Measurements from ENCODE around the gene ZNF593.

ZNF593 gene

DNA sequence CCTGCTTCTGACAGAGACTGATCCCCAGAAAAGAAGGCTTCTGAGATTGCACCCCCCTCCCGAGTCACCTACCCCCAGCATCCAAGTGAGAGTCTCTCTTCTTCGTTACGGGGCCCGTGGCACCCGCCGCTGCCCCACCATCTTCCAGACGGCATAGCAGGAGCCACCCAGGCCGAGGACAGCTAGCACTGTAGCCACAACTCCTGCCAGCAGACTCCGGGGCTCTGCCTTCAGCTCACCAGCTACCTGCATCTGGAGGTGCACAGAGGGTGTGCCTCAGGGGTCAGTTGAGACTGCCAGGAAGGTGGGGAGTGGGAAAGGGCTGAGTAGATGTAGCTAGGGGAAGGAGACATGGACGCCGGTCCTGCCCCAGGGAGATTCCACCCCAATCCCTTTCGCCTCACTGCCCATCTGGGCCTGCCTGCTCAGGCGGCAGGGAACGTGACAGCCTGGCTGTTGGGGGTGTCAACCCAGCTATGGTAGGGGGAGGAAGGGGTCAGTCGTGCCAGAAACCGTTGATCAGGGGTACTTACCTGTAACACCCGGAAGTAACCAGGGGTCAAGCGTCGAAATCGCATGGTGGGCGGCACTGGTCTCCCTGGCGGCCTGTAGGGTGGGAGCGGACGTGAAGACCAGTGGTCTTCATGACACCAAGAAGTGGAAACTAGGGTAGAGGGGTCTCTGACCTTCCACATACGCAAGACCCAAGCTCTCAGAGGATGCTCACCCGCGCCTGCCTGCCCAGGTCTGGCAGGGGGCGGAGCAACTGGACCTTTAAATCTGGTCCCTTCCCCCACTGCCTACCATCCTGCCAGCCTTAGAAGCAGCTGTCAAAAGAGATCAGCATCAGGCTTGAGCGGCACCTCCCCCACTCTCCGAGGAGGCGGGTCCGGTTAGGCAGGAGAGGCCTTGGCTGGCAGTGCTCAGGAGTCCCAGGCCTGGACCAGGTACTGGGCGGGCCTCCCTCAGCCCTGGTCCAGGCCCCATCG, 1.7 kb downstream of the ZNF593 start, which contains the start of gene ZNF593OS:
TSS of gene ZNF593OS (minus strand) at position 749 of the 989 bp plus-strand sequence. CDS start at position 578, 171 bp downstream.
- no peak for DNase-seq

DNA sequence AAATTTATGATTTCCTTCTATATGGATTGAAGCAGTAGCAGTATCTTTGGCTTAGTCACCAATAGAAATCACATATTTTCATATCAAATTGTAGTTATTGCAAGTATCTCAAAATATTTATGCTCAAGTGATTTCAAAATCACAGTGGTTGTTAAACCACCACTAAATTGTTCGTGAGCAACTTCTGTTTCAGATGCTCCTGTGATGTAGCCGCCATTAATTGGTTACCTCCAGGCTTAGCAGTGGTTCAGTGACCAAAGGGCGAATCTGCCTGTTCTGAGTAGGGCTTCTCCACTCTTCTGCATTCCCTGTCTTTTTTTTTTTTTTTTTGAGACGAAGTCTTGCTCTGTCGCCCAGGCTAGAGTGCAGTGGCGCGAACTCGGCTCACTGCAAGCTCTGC, 5.6 kb downstream of the ZNF593 start:
- no peak for DNase-seq

DNA sequence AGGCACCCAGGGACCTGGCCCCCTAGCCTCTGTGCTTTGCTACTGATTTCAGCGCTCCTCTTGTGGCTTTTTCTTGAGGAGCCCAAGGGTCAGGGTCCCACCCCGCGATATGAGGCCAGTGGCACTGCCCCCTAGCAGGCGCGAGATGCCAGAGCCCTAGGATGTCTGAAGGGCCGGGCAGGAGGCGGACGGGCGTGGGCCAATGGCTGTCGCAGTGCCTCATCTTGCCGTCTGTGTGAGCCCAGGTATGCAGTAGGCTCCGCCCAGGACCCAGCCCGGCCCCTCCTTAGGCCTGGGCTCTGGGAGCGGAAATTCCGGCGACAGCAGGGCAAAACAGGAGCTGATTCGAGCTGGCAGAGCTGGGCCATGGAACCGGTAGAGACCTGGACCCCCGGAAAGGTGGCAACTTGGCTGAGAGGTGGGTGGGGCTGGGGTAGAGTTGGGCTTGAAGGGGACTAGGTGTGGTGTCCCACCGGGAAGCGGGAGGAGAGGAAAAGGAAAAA, 7.5 kb downstream of the ZNF593 start, which contains the start of gene CNKSR1:
TSS of gene CNKSR1 (plus strand) at position 310 of the 503 bp plus-strand sequence. CDS start at position 367, 57 bp downstream.
- DNase-seq, result no peak

DNA sequence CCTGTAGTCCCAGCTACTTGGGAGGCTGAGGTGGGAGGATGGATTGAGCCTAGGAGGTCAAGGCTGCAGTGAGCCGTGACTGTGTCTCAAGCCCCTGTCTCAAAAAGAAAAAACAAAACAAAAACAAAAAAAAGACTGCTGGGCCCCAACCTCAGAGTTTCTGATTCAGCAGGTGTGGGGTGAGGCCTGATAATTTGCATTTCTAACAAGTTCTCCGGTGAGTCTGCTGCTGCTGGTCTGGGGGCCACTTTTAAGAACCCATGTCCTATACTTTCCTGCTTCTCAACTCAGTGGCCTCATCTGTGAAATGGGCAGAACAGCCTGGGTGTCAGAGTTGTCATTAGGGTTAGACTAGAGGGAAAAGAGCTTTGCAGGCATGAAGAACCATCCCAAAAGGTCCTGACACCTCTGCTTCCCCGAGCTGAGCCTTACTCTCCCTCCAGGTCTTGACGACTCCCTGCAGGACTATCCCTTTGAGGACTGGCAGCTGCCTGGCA, 10.3 kb downstream of the ZNF593 start:
- DNase-seq, result no peak

DNA sequence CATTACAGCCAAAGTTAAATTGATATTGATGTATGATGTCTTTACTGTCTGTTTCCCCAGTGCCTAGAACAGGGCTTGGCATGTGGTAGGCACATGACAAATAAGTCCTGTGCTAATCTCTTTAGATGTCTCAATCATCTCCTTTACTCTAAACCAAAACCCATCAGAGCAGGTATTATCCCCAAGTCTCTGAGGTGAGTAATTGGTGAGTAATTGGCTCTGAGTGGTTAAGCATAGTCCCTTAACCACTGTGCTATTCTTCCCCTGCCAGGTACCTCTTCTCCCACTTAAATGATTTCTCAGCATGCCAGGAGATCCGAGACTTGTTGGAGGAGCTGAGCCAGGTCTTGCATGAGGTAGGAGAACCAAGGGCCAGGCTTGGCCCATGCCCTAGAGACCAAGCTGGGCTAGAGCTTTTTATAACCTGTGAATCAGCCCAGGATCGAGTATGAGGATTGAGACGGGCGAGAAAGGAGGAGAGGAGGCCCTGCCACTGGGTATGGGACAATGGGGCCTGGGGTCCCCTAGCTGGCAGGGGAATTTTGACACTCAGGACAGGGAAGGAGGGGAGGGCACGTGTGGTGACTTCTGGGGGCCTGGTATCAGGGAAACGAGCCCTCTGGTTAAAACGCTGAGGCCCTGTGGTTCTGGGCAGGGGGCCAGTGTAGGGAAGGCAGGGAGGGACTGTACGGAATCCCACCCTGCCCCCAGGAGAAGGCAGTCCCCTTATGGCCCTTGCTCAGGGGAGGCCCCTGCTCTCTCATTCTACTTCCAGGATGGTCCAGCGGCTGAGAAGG, 12.1 kb downstream of the ZNF593 start:
- no peak for DNase-seq

DNA sequence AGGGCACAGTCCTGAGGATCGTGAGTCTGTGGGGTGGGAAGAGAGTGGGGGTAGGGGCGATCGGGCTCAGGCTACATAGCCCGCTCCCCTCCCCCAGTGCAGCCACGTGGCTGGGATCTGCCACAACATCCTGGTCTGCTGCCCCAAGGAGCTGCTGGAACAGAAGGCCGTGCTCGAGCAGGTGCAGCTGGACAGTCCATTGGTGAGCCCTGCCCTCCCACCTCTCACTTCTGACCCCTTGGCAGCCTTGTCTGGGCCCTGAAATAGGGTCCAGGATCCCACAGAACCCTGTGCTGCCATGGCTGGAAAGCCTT, 12.6 kb downstream of the ZNF593 start:
- no peak for DNase-seq

DNA sequence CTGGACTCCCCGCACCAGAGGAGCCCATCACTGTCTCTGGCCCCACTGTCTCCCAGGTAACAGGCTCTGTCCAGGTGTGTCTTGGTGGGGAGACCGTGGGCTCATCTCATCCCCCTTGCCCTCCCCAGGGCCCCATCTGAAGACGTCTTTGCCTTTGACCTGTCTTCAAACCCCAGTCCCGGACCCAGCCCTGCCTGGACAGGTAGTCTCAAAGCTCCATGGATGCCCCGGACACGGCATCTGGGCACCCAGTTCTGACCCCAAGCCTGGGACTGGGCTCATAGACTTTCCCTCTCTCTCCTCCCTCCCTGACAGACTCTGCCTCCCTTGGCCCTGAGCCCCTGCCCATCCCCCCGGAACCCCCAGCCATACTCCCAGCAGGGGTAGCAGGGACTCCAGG, 14.4 kb downstream of the ZNF593 start:
- no peak for DNase-seq

DNA sequence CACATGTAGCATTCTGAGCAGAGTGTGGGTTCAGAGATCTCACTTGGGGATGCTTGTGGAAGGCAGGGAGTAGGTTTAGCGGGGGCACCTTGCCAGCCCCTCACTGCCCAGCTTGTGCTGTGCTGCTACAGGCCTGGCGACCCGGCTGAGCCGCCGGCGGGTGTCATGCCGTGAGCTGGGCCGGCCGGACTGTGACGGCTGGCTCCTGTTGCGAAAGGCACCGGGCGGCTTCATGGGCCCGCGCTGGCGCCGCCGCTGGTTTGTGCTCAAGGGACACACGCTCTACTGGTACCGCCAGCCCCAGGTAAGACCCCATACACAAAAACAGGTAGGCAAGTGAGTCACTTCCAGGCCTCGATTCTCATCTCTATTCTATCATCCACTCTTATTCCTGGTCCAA, 15.2 kb downstream of the ZNF593 start:
- DNase-seq, result no peak

DNA sequence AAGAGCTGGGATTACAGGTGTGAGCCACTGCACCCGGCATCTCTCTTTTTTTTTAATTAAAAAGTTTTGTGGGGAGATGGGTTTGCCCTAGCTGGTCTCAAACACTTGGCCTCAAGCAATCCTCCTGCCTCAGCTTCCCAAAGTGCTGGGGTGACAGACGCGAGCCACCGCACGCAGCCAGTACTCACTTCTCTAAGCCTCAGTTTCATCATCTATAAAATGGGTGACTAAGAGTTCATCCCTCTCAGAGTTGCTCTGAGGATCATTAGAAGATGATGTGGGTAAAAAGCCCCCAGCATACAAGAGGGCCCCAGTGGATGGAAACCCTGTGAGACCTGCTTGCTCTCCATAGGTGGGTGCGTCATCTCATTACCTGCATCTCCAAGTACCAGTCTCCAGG, 18.2 kb downstream of the ZNF593 start:
- DNase-seq, result no peak

DNA sequence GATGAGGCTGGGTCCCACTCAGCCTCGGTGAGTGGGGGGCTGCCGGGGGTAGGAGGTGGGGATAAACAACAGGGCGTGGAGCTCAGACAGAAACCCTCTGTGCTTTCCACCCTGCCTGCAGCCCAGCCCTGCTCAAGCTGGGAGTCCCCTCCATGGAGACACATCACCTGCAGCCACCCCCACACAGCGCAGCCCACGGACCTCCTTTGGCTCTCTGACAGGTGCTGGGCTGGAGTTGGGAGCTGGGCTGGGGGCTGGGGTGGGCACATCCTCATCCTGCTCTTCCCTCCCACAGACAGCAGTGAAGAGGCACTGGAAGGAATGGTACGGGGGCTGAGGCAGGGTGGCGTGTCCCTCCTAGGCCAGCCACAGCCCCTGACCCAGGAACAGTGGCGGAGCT, 18.8 kb downstream of the ZNF593 start:
- DNase-seq, result no peak

DNA sequence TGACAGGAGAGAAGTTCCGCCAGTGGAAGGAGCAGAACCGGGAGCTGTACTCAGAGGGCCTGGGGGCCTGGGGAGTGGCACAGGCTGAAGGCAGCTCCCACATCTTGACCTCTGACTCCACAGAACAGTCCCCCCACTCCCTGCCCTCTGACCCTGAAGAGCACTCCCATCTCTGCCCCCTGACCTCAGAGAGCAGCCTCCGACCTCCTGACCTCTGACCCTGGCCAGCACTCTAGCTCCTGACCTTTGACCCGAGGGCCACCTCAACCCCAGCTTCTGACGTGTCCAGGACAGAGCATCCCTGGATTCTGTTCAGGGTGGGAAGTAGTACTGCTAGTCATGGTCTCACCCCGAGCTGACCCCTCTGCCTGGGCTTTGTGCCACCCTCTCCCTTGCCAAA, 19.6 kb downstream of the ZNF593 start:
- DNase-seq, result no peak

DNA sequence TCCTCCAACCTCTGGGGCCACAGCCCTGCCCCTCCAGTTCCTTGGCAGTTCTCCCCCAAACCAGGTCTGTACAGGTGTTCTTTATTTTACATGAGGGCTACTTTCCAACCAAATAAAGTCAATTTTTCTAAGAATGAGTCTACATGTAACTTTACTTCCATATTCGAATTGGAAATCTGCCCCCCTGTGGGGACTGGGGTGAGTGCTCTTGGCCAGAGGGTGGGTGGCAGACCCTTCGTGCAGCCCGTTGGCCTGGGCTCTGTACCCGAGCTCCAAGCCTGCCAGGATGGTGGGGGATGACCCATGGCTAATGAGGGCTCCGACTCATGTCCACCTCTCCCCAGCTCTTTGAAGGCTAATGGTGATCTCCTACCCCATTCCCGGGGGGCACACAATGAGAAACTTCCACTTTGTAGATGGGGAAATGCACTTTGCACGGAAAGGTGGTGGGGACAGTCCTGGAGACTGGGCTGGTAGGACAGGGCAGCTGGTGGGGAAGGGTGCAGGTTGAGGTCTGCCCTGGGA, 20.1 kb downstream of the ZNF593 start:
- no peak for DNase-seq

DNA sequence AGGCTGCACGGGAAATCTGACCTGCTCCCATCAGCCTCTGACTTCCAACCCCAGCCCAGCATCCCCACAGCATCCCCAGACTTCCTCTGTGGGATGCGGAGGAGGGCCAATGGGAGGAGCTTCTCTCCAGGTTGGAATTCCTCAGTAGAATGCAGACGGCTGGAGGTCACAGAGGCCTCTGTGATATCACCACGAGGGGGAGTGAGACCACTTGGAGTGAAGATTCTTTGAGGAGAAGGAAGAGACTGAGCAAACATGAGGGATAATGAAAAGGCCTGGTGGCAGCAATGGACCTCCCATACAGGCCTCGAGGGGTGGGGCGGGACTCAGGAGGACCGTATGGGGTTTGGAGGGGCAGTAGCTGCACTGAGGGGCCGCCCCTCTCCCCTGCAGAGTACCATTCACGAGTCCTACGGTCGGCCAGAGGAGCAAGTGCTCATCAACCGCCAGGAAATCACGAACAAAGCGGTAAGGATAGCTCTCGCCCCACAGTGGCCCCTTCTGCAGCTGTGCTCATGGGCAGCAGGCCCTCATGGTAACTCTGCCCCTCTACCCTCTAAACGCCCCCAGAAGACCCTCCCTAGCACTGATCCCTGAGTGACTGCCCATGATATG, 20.8 kb downstream of the ZNF593 start, which contains the start of gene CATSPER4:
TSS of gene CATSPER4 (plus strand) at position 230 of the 615 bp plus-strand sequence. CDS start at position 256, 26 bp downstream.
- DNase-seq, result peak; percentile 45

DNA sequence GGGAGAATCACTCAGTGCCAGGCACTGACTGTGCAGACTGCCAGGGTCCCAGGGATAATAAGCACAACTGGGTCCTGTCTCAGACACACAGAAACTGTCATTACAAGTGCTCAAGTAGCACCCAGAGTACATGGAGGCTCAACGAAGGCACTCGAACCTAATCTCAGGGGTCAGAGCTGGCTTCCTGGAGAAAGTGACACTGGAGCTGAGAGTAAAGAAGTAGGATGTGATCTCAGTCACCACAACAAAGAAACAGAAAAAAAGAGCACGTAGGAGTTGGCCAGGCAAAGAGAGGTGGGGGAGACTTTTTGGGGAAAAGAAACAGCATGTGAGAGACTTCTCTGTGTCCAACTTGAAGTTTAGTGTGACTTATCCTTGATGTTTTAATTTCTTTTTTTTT, 22.0 kb downstream of the ZNF593 start:
- no peak for DNase-seq

DNA sequence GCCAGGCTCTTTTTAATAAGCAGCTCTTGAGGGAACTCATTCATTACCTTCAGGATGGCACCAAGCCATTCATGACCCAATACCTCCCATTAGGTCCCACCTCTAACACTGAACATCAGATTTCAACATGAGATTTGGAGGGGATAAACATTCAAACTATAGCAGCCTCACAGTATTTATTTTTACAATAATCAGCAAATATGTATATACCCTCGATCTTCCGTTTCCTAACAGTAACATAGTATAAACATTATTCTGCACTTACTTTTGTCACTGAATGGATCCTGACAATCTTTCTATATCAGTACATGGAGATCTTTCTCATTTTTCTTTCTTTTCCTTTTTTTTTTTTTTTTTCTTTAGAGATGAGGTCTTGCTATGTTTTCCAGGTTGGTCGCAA, 26.1 kb downstream of the ZNF593 start:
- DNase-seq, result no peak

DNA sequence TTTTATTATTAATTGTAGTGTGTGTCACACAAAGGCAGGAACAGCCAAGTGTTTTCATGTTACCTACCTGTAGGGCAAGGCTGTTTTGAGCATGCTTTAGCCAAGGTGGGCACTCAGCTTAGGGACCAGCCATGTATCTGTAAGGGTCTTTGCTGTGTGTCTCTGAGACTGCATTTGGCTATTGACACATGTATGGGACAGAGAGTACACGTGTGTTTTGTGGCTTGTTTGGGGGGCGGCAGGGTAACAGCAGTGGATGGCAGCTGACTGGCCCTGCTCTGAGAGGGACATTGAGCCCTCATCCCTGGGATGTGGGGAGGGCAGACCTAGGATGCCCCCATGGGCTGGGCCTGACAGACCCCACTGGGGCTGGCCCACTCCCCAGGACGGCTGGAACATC, 27.6 kb downstream of the ZNF593 start:
- no peak for DNase-seq

DNA sequence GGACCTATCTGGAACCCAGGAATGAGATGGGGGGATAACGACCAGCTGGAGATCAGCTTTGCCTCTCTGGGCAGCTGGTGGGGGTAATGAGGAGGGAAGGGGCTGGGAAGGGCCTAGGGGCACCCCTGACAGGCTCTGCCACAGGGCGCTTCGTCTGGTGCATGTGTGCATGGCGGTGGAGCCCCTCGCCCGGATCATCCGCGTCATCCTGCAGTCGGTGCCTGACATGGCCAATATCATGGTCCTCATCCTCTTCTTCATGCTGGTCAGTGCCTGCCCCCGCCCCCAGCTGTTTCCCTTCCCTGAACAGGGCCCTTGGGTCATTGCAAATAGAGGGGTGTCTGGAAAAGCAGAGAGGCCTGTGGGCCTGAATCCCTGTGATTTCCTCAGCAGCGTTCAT, 28.1 kb downstream of the ZNF593 start:
- DNase-seq, result no peak

DNA sequence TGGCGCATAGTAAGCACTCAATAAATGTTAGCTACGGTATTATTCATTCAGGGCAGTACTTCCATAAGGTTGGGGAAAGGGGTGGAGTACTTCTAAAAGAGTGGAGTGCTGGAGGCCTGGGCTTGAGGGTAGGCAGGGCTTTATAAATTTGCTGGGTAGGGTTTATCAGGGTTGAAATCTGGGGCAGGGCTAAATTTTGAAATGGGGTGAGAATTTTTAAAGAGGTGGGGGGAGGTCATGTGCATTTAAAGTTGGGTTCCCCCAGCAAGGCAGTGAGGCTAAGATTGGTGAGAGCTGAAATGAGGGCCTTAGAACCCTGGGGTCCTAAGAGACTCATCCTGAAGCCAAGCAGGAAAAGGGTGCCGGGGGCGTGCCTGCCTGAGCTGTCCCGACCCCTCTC, 30.7 kb downstream of the ZNF593 start:
- no peak for DNase-seq

DNA sequence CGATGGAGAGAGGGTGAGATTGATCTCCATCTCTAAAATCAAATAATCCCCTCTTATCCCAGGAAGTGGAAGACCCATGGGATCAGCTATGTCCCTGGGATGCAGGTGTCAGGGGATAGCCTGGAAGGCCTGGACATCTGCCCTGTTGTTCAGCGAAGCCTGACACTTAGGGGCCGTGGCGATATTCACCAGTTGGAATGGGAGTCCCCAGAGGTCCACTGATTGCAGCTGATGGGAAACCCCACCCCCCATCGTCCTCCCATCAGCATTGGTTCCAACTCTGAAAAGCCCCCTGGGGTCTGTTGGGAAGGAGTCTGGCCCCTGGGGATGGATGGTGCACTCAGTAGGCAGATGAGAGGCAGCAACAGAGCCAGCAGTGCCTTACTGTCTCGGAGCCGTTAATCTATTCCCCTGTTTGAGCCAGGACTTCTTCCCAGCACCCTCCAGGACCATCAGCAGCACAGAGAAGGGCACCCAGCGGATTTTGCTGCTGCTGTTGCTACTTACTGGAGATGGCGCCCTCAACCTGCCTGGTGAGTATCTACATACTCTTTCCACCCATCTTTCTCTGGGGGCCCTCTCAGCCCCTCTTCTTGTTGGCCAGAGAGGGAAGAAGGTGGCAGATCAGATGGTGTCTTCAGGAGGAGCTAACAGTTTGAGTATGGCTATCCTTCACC, 34.1 kb downstream of the ZNF593 start:
- DNase-seq, result no peak

DNA sequence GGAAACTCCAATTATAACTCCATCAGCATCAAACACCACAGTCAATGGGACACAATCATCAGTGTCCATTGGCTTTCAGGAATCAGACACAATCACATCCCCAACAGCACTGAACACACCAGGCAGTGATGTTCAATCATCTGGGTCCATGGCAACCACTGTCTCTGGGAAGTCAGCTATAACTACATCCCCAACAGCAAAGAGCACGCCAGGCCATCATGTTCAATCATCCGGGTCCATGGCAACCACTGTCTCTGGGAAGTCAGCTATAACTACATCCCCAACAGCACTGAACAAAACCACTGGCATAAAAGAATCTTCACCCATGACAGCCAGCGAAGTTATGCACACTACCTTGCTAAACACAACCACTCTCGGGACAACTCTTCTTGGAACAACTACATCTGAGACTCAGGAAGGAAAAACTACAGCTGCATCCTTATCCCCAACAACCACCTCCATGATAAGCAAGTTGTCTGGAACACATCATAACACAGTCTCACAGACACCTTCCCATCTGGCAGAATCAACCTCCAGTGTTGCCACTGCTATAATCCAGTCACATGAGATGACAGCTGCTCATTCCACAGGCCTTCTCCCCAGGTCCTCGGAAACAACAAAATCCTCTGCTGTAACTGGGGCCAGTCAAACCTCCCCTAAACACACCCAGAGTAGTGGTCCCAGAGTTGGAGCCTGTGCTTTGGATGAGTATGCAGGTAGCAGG, 40.6 kb downstream of the ZNF593 start:
- DNase-seq, result no peak

DNA sequence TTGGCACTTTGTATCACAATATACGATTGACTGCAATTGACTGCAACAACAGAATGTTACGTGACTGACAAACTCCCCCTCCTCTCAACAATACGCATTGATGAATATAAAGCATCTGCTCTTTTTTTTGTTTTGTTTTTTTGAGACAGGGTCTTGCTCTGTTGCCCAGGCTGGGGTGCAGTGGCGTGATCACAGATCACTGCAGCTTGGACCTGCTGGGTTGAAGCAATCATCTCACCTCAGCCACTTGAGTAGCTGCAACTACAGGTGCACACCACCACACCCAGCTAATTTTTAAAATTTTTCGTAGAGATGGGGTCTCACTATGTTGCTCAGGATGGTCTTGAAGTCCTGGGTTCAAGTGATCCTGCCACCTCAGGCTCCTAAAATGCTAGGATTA, 43.0 kb downstream of the ZNF593 start:
- no peak for DNase-seq
